Peyer's patch (tissue), 4 donors: ENCODE results near the gene AVPI1.

Source experiments
- POLR2A ChIP-seq, 2 donors: fragments of 450-650 bp; IDR thresholded peaks; one replicate each; pipeline ENCODE4 v1.5.1; 2017; ENCODE audit warnings: antibody characterized with exemption in 2 of 2, mild to moderate bottlenecking in 2 of 2, moderate library complexity in 2 of 2
- TF ChIP-seq, protein P1 (sequence below), 6 experiments: fragments of 450-650 bp in 4 of 6; fragments of 200-600 bp in 2 of 6; sonication (generic) in 1 of 6; IDR thresholded peaks; one replicate each; pipeline ENCODE4 v1.5.1; 2017 to 2019; ENCODE audit warnings: antibody characterized with exemption in 6 of 6, mild to moderate bottlenecking in 3 of 6, moderate library complexity in 1 of 6

DNA sequence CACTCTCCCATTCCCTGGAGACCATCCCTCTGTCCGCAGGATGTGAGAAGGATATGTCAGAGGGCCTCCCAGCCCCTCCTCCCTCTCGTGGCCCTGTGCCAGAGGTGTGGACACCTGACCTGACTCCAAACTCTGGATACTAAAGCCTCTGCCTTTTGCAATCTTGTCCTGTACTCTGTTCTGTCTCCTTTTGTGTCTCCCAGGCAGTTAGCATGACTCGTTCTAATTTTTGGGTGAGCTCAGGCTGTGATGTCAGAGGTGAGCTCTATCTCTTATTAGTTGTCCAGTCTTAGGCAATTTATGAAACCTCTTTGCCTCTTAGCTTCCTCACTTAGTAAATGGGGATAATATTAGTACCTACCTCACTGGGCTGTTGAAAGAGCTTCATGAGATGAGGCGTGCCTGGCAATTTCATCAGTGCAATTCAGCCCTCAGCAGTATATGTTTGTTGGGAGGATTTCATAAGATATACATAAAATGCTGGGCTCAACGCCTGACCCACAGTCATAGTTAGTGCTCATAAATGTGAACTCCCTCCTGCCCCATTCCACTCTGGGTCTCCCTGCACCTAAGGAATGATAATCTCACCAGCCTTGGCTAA, 37.4 kb upstream of the AVPI1 start:
- no peak for TF ChIP-seq POLR2A (IDR thresholded peaks at IDR 0.05)
- TF ChIP-seq, protein P1, sequence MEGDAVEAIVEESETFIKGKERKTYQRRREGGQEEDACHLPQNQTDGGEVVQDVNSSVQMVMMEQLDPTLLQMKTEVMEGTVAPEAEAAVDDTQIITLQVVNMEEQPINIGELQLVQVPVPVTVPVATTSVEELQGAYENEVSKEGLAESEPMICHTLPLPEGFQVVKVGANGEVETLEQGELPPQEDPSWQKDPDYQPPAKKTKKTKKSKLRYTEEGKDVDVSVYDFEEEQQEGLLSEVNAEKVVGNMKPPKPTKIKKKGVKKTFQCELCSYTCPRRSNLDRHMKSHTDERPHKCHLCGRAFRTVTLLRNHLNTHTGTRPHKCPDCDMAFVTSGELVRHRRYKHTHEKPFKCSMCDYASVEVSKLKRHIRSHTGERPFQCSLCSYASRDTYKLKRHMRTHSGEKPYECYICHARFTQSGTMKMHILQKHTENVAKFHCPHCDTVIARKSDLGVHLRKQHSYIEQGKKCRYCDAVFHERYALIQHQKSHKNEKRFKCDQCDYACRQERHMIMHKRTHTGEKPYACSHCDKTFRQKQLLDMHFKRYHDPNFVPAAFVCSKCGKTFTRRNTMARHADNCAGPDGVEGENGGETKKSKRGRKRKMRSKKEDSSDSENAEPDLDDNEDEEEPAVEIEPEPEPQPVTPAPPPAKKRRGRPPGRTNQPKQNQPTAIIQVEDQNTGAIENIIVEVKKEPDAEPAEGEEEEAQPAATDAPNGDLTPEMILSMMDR (IDR thresholded peaks at IDR 0.05) = no peak
